ENCODE measurements around the gene RANBP9.
A peak's percentile ranks its signal among the peaks of the same experiment; 100 is the strongest.

The RANBP9 gene

DNA sequence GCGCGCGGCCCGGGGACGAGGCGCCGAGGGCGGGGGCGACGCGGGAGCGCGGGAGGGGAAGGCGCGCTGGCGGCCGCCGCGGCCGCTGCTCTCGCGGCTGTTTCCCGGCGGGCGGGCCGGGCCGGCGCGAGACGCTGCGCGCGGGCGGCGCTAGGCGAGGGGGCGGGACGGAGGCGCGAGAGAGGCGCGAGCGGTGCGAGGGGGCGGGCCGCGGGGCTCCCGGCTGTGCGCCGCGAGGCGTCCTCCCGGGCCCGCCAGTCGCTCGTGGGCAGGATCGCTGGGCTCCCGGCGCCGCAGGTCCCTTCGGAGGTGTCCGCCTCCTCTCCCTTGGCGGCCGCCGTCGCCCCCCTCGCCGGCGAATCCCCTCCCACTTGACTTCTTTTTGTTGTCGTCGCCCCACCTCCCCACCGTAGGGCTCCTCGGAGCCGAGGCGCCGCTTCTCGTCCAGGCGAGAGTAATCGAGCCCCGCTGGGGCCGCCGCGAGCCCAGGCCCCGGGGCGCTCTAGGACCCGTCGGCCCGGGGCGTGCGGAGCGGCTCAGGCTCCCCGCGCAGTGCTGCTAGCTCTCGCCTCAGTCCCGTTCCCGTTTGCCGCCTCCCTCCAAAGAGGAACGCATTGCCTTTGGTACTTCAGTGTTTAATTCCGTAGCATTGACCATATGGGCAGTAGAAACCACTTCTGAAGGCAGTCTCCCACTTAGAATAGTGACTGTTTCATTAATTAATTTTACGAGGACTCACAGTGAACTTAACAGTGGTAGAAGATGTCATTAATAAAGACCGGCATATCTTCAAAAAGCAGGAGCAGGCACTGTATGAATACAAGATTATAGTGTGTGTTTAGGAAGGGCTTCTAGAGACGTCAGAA lies at the start of gene RANBP9:
Gene RANBP9 (minus strand): TSS at position 103 of the 866 bp plus-strand sequence. CDS start 330 bp downstream, outside the sequence.
- no CpG with 5 or more reads among the region's 102 CpGs for WGBS (ENCODE audit: insufficient coverage, insufficient read length)

DNA sequence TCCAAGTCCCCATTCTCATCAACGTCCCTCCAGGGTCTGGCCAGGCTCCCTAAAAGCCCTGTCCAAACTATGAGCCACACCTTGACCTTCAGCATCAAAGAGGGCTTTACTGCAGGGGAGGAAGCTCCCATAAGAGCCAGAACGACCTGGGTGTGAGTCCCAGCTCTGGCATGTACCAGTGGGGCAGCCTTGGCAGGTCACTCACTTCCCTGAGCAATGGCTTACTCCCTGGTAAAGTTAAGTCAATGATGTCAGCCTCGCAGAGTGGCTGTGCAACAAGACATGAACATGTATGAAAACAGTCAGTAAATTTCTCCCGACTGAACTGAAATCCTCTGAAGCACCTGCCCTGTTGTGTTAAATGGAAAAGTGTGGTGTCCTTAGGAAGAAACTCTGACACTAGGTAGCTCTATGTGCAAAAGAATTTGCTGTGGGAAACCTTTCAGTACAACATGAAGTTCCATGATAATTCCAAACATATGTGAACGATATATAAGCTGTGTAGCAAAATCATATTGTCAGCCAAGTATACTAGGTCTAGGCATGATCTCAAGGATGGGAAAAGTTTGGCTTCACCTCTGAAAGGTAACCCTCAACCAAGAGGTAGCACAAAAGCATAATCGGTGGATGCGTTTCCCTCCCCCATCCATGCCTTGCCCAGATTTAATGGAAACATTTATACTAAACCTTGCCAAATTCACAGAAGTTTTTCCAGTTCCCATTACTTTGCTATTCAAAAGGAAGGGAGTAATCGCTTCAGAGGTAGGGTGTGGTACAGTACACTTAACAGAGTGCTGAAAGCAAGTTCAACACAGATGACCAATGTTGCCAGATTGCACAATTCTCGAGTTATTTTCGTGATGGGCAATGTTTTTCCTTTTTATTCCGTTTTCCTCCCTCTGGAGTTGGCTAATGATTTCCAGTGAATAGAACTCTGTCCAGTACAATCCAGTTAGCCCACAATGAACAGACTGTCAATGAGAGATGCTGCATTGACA lies 49.0 kb upstream of the RANBP9 start:
- Histone ChIP-seq H3K4me1 (ENCODE audit: control insufficient read depth, insufficient read depth, low read length) (no peaks in the 10 kb centered on the region), H3K4me3 (ENCODE audit: low read length) (no peak overlapping the region), H3K27me3 (ENCODE audit: control insufficient read depth, insufficient read depth, low read length) (no peaks in the 10 kb centered on the region), H3K36me3 (ENCODE audit: control insufficient read depth, insufficient read depth, low read length) (no peaks in the 10 kb centered on the region), H3K9me3 (ENCODE audit: control insufficient read depth, insufficient read depth, low read length) (no peaks in the 10 kb centered on the region), H3K27ac (ENCODE audit: low read length) (no peak overlapping the region)
- no peak for DNase-seq (ENCODE audit: low read depth, low spot score)
- no CpG with 5 or more reads among the region's 11 CpGs for WGBS (ENCODE audit: insufficient coverage, insufficient read length)

More for the DNA sequence above, at the start of gene RANBP9:
- Histone ChIP-seq H3K27me3 (ENCODE audit: control insufficient read depth, insufficient read depth, low read length) (no peaks in the 10 kb centered on the region), H3K9me3 (ENCODE audit: control insufficient read depth, insufficient read depth, low read length) (no peaks in the 10 kb centered on the region), H3K4me3 (ENCODE audit: low read length) (peak within 1 kb of the TSS; percentile 99), H3K36me3 (ENCODE audit: control insufficient read depth, insufficient read depth, low read length) (peaks cover 2% of the 10 kb centered on the region; the same call in 1 of the 2 replicates), H3K4me1 (ENCODE audit: control insufficient read depth, insufficient read depth, low read length) (no peaks in the 10 kb centered on the region), H3K27ac (ENCODE audit: low read length) (no peak within 1 kb of the TSS)
- DNase-seq (ENCODE audit: low read depth, low spot score) = peak; percentile 58

DNA sequence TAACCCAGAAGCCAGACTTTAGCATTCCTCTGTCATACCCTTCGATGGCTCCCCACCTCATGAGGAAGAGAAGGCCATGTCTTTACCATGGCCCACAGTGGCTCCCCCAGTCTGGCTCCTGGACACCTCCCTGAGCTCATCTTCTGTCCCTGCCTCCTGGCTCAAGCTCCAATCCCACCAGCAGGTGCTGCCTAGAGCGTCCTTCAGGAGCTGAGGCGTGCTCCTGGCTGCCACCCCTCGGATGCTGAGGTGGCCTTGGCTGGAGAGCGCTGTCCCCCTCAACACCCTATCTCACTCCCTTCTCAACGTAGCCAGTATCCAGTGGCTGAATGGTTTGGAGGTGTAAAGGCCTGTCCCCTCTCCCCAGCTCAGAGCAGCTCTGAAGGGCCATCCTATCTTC lies 47.4 kb upstream of the RANBP9 start:
- no peak overlapping the region for H3K4me3 ChIP-seq (ENCODE audit: low read length)
- WGBS (ENCODE audit: insufficient coverage, insufficient read length) = no CpG with 5 or more reads among the region's 6 CpGs
- H3K27ac ChIP-seq (ENCODE audit: low read length) = no peak overlapping the region
- no peaks in the 10 kb centered on the region for H3K4me1 ChIP-seq (ENCODE audit: control insufficient read depth, insufficient read depth, low read length)
- H3K36me3 ChIP-seq (ENCODE audit: control insufficient read depth, insufficient read depth, low read length) = no peaks in the 10 kb centered on the region
- H3K27me3 ChIP-seq (ENCODE audit: control insufficient read depth, insufficient read depth, low read length) = no peaks in the 10 kb centered on the region
- H3K9me3 ChIP-seq (ENCODE audit: control insufficient read depth, insufficient read depth, low read length) = no peaks in the 10 kb centered on the region
- no peak for DNase-seq (ENCODE audit: low read depth, low spot score)

DNA sequence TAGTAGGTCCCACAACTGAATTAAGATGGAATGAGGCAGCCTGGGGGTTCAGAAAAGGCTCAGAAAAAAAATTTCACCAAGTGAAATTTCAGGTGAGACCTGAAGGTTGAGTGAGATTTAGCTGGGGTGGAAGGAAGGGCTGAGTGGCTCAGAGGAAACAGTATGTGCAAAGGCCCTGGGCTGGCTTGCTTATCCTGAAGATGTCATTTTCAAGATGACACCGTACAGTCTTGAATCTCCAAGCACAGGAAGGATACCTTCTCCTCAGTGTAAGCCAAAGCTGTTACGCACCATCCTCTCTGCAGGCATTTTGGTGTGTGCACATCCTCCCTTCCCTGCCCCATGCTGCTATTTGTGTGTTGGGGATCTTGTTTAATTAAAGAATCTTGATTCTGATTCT lies 43.0 kb upstream of the RANBP9 start:
- Histone ChIP-seq H3K27me3 (ENCODE audit: control insufficient read depth, insufficient read depth, low read length) (no peaks in the 10 kb centered on the region), H3K4me3 (ENCODE audit: low read length) (no peak overlapping the region), H3K9me3 (ENCODE audit: control insufficient read depth, insufficient read depth, low read length) (no peaks in the 10 kb centered on the region), H3K27ac (ENCODE audit: low read length) (no peak overlapping the region), H3K4me1 (ENCODE audit: control insufficient read depth, insufficient read depth, low read length) (no peaks in the 10 kb centered on the region), H3K36me3 (ENCODE audit: control insufficient read depth, insufficient read depth, low read length) (no peaks in the 10 kb centered on the region)
- no CpG with 5 or more reads among the region's 2 CpGs for WGBS (ENCODE audit: insufficient coverage, insufficient read length)
- no peak for DNase-seq (ENCODE audit: low read depth, low spot score)

DNA sequence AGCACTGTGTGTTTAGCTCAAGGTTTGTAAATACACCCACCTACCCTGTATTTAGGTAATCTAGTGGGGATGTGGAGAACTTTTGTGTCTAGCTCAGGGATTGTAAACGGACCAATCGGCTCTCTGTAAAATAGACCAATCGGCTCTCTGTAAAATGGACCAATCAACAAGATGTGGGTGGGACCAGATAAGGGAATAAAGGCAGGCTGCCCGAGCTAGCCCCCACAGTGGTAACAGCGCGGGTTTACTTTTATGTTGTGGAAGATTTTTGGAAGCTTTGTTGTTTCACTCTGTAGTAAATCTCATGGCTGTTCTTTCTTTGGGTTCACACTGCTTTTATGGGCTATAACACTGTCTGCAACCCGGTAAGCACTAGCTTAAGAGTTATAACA lies 32.1 kb upstream of the RANBP9 start:
- H3K9me3 ChIP-seq (ENCODE audit: control insufficient read depth, insufficient read depth, low read length) = no peaks in the 10 kb centered on the region
- no peak overlapping the region for H3K4me3 ChIP-seq (ENCODE audit: low read length)
- H3K36me3 ChIP-seq (ENCODE audit: control insufficient read depth, insufficient read depth, low read length) = no peaks in the 10 kb centered on the region
- no peaks in the 10 kb centered on the region for H3K27me3 ChIP-seq (ENCODE audit: control insufficient read depth, insufficient read depth, low read length)
- no CpG with 5 or more reads among the region's 7 CpGs for WGBS (ENCODE audit: insufficient coverage, insufficient read length)
- H3K27ac ChIP-seq (ENCODE audit: low read length) = no peak overlapping the region
- no peaks in the 10 kb centered on the region for H3K4me1 ChIP-seq (ENCODE audit: control insufficient read depth, insufficient read depth, low read length)
- DNase-seq (ENCODE audit: low read depth, low spot score) = no peak

DNA sequence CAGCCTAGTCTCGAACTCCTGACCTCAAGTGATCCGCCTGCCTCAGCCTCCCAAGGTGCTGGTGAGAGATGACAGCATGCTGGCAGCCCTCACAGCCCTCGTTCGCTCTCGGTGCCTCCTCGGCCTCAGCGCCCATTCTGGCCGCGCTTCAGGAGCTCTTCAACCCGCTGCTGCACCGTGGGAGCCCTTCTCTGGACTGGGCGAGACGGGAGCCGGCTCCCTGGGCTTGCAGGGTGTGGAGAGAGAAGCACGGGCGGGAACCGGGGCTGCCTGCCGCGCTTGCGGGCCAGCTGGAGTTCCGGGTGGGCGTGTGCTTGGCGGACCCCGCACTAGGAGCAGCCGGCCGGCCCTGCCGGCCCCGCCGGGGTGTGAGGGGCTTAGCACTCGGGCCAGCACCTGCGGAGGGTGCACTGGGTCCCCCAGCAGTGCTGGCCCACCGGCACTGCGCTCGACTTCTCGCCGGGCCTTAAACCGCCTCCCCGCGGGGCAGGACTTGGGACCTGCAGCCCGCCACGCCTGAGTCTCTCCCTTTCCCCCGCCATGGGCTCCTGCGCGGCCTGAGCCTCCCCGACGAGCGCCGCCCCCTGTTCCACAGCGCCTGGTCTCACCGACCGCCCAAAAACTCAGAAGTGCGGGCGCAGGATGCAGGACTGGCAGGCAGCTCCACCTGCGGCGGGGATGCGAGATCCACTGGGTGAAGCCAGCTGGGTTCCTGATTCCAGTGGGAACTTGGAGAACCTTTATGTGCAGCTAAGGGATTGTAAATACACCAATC lies 31.5 kb upstream of the RANBP9 start:
- DNase-seq (ENCODE audit: low read depth, low spot score) = no peak
- Histone ChIP-seq H3K36me3 (ENCODE audit: control insufficient read depth, insufficient read depth, low read length) (no peaks in the 10 kb centered on the region), H3K4me1 (ENCODE audit: control insufficient read depth, insufficient read depth, low read length) (no peaks in the 10 kb centered on the region), H3K9me3 (ENCODE audit: control insufficient read depth, insufficient read depth, low read length) (no peaks in the 10 kb centered on the region), H3K27me3 (ENCODE audit: control insufficient read depth, insufficient read depth, low read length) (no peaks in the 10 kb centered on the region), H3K4me3 (ENCODE audit: low read length) (no peak overlapping the region), H3K27ac (ENCODE audit: low read length) (no peak overlapping the region)
- no CpG with 5 or more reads among the region's 56 CpGs for WGBS (ENCODE audit: insufficient coverage, insufficient read length)

DNA sequence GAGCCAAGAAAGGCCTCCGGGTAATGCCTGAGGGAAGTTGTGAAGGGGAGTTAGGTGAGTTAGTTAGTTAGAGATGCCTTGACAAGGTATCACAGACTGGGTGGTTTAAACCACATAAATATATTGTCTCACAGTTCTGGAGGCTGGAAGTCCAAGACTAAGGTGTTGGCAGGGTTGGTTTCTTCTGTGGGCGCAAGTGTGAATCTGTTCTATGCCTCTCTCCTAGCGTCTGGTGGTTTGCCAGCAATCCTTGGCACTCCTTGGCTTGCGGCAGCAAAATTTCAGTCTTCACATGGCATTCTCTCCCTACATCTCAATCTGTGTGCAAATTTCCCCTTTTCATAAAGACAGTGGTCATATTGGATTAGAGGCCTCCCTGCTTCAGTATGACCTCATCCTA lies 29.7 kb upstream of the RANBP9 start:
- no CpG with 5 or more reads among the region's 4 CpGs for WGBS (ENCODE audit: insufficient coverage, insufficient read length)
- no peak overlapping the region for H3K27ac ChIP-seq (ENCODE audit: low read length)

DNA sequence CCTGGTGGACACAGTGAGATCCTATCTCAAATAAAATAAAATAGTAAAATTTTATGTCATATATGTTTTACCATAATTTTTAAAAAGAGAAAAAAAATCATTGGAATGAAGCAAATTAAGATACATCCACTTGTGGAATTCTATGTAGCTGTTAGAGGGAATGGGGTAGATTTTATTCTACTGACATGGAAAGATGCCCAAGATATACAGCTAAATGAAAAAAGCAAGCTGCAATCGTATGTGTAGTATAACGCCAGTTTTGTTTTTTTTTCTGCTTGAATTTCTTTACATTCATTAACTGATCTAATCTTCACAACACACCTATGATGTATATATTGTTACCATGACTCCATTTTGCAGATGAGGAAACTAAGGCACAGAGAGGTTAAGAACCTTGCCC lies 23.4 kb upstream of the RANBP9 start:
- Histone ChIP-seq H3K27me3 (ENCODE audit: control insufficient read depth, insufficient read depth, low read length) (no peaks in the 10 kb centered on the region), H3K27ac (ENCODE audit: low read length) (no peak overlapping the region), H3K4me3 (ENCODE audit: low read length) (no peak overlapping the region), H3K9me3 (ENCODE audit: control insufficient read depth, insufficient read depth, low read length) (no peaks in the 10 kb centered on the region), H3K36me3 (ENCODE audit: control insufficient read depth, insufficient read depth, low read length) (no peaks in the 10 kb centered on the region), H3K4me1 (ENCODE audit: control insufficient read depth, insufficient read depth, low read length) (no peaks in the 10 kb centered on the region)
- DNase-seq (ENCODE audit: low read depth, low spot score) = no peak
- WGBS (ENCODE audit: insufficient coverage, insufficient read length) = no CpG with 5 or more reads among the region's 2 CpGs

More for the DNA sequence above, 29.7 kb upstream of the RANBP9 start:
- H3K9me3 ChIP-seq (ENCODE audit: control insufficient read depth, insufficient read depth, low read length) = no peaks in the 10 kb centered on the region
- no peak overlapping the region for H3K4me3 ChIP-seq (ENCODE audit: low read length)
- no peaks in the 10 kb centered on the region for H3K27me3 ChIP-seq (ENCODE audit: control insufficient read depth, insufficient read depth, low read length)
- H3K36me3 ChIP-seq (ENCODE audit: control insufficient read depth, insufficient read depth, low read length) = no peaks in the 10 kb centered on the region
- H3K4me1 ChIP-seq (ENCODE audit: control insufficient read depth, insufficient read depth, low read length) = no peaks in the 10 kb centered on the region
- no peak for DNase-seq (ENCODE audit: low read depth, low spot score)

DNA sequence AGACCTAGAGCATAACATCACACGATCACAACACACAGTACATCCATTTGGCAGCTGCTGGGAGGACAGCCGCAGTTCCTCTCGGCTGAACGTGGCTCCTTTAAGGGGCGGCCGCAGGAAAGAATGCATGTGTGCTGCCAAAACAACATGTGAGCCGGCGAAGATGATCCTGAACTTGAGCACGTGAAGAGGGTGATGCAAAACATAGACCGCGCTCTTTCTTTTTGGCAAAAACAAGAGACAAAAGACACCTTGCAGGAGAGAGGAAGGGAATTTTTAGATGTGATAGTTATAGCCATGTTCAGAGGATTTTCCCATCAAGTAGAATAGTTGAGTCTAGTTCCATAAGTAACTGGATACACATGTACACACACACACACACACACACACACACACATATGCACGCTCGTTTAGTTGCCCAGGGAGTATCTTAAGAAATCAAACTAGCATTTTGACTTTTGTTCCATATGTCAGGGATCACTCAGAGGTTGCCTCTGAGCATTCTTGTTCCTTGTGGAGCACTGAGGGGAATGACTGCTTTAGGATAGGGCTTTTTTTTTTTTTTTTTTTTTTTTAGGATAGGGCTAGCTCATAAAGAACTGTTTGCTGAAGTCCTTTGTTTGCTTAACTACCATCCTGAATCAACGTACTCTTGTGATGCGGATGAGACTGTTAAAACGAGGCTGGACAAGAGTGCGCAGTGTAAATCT lies 21.7 kb upstream of the RANBP9 start:
- DNase-seq (ENCODE audit: low read depth, low spot score) = no peak
- Histone ChIP-seq H3K27ac (ENCODE audit: low read length) (no peak overlapping the region), H3K27me3 (ENCODE audit: control insufficient read depth, insufficient read depth, low read length) (no peaks in the 10 kb centered on the region), H3K4me1 (ENCODE audit: control insufficient read depth, insufficient read depth, low read length) (no peaks in the 10 kb centered on the region), H3K4me3 (ENCODE audit: low read length) (no peak overlapping the region), H3K36me3 (ENCODE audit: control insufficient read depth, insufficient read depth, low read length) (no peaks in the 10 kb centered on the region), H3K9me3 (ENCODE audit: control insufficient read depth, insufficient read depth, low read length) (no peaks in the 10 kb centered on the region)
- no CpG with 5 or more reads among the region's 17 CpGs for WGBS (ENCODE audit: insufficient coverage, insufficient read length)

Measured in iPS DF 6.9 (cell line).